Endothelial cell of umbilical vein (primary cell): ENCODE data around the gene MED16.

ENCODE experiments used
- CTCF ChIP-seq, 2 donors: IDR thresholded peaks; 1 replicate in 1 of 2; 2 replicates in 1 of 2; pipeline ENCODE4 v1.5.1; 2011; ENCODE audit warnings: low read length in 2 of 2, mild to moderate bottlenecking in 2 of 2, moderate library complexity in 2 of 2, control low read depth in 1 of 2, inconsistent platforms in 1 of 2, low read depth in 1 of 2; ENCODE audit not compliant: insufficient read depth in 1 of 2; ENCODE audit errors: extremely low read depth in 1 of 2
- EZH2 ChIP-seq: IDR thresholded peaks from 2 replicates; pipeline ENCODE4 v1.6.1; 2012; ENCODE audit warnings: borderline replicate concordance, low read depth, mild to moderate bottlenecking, moderate library complexity, low read length, inconsistent platforms; ENCODE audit not compliant: severe bottlenecking
- POLR2A ChIP-seq: IDR thresholded peaks from 2 replicates; pipeline ENCODE4 v1.6.1; 2012; ENCODE audit warnings: low read depth, mild to moderate bottlenecking, control low read depth, low read length
- POLR2AphosphoS5 ChIP-seq: IDR thresholded peaks from 2 replicates; pipeline ENCODE4 v1.6.1; 2012; ENCODE audit warnings: low read depth, mild to moderate bottlenecking, control low read depth, low read length, moderate library complexity; ENCODE audit not compliant: insufficient read depth

- TF ChIP-seq CTCF (IDR thresholded peaks at IDR 0.05; ENCODE audit: extremely low read depth in 1 of 2, insufficient read depth in 1 of 2, low read depth in 1 of 2, low read length in 2 of 2) = no peak
- TF ChIP-seq POLR2A = no peak
- no peak for TF ChIP-seq POLR2AphosphoS5
- no peak for TF ChIP-seq EZH2
These were observed 47.1 kb downstream of the MED16 start for GRCh38 chr19:845707-846521.
